GM12873 (cell line): ENCODE measurements around the gene CELF5.

Experiments
- CTCF ChIP-seq: IDR thresholded peaks from 2 replicates; pipeline ENCODE4 v1.5.1; 2012; ENCODE audit warnings: low read depth, mild to moderate bottlenecking, moderate library complexity, low read length, control low read depth; ENCODE audit not compliant: insufficient read depth; ENCODE audit errors: missing control alignments

The CELF5 gene

GRCh38 chr19:3262362-3262761 is 37.9 kb downstream of the CELF5 start:
- TF ChIP-seq CTCF: no peak

GRCh38 chr19:3263866-3264265 is 39.4 kb downstream of the CELF5 start:
- TF ChIP-seq CTCF: no peak

- TF ChIP-seq CTCF: no peak
These were observed 41.0 kb downstream of the CELF5 start for GRCh38 chr19:3265432-3265831.

GRCh38 chr19:3266092-3266693 is 41.7 kb downstream of the CELF5 start:
- TF ChIP-seq CTCF: no peak

GRCh38 chr19:3266792-3267514 is 42.5 kb downstream of the CELF5 start:
- no peak for TF ChIP-seq CTCF

- TF ChIP-seq CTCF: no peak
These were observed 43.9 kb downstream of the CELF5 start for GRCh38 chr19:3268326-3268725.

GRCh38 chr19:3268763-3269162 is 44.3 kb downstream of the CELF5 start:
- TF ChIP-seq CTCF: no peak
